ENCODE data around the gene CST3. TPM values are rescaled to one million over a fixed set of nuclear protein-coding genes. Genes with fewer than 3 reads are reported as not detected.
A peak's percentile ranks its signal among the peaks of the same experiment; 100 is the strongest.

CST3 gene
- total RNA-seq, 1 experiment from 2014 or later = 777 TPM

- no peak for DNase-seq
- intact Hi-C loops (cut with micrococcal nuclease; ENCODE audit: unreplicated experiment) = no loop called here
- Histone ChIP-seq H3K36me3 (ENCODE audit: control insufficient read depth, insufficient read depth, low read length) (no peaks in the 10 kb centered on the region), H3K9me3 (no peaks in the 10 kb centered on the region), H3K27me3 (replicated peaks; ENCODE audit: control insufficient read depth, insufficient read depth, low read length) (no peaks in the 10 kb centered on the region), H3K4me1 (peaks cover 37% of the 10 kb centered on the region), H3K4me3 (ENCODE audit: low read depth, low read length) (no peak overlapping the region)
- ChIA-PET POLR2A (no interaction called here), CTCF (interaction anchor here (0.8 kb wide), 1 partner anchor 34 kb away, joined by 6 read pairs; no protein-coding TSS in a partner anchor)
- Mint-ChIP-seq H3K9me3 (ENCODE audit: unreplicated experiment) (no peaks in the 10 kb centered on the region), H3K4me1 (ENCODE audit: low read depth, unreplicated experiment) (peaks cover 8% of the 10 kb centered on the region), H3K4me3 (ENCODE audit: unreplicated experiment) (no peak overlapping the region), H3K27me3 (ENCODE audit: insufficient read depth, unreplicated experiment) (no peaks in the 10 kb centered on the region), H3K27ac (ENCODE audit: unreplicated experiment) (peak overlapping the region; percentile 74), H3K36me3 (ENCODE audit: insufficient read depth, unreplicated experiment) (peaks cover 47% of the 10 kb centered on the region)
- no TSS peak for BruUV-seq (replicated peaks)
- TF ChIP-seq, protein P1, sequence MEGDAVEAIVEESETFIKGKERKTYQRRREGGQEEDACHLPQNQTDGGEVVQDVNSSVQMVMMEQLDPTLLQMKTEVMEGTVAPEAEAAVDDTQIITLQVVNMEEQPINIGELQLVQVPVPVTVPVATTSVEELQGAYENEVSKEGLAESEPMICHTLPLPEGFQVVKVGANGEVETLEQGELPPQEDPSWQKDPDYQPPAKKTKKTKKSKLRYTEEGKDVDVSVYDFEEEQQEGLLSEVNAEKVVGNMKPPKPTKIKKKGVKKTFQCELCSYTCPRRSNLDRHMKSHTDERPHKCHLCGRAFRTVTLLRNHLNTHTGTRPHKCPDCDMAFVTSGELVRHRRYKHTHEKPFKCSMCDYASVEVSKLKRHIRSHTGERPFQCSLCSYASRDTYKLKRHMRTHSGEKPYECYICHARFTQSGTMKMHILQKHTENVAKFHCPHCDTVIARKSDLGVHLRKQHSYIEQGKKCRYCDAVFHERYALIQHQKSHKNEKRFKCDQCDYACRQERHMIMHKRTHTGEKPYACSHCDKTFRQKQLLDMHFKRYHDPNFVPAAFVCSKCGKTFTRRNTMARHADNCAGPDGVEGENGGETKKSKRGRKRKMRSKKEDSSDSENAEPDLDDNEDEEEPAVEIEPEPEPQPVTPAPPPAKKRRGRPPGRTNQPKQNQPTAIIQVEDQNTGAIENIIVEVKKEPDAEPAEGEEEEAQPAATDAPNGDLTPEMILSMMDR (IDR thresholded peaks at IDR 0.05; ENCODE audit: insufficient read depth in 1 of 2, low read depth in 1 of 2, low read length in 1 of 2, severe bottlenecking in 1 of 2, unreplicated experiment in 1 of 2) = no peak
Measured at GRCh38 chr20:23634044-23634801, 3.5 kb downstream of the CST3 start.

- TF ChIP-seq, protein P1 (IDR thresholded peaks at IDR 0.05; ENCODE audit: insufficient read depth in 1 of 2, low read depth in 1 of 2, low read length in 1 of 2, severe bottlenecking in 1 of 2, unreplicated experiment in 1 of 2) = no peak
- Mint-ChIP-seq H3K4me3 (ENCODE audit: unreplicated experiment) (no peak overlapping the region), H3K36me3 (ENCODE audit: insufficient read depth, unreplicated experiment) (peaks cover 54% of the 10 kb centered on the region), H3K9me3 (ENCODE audit: unreplicated experiment) (no peaks in the 10 kb centered on the region), H3K27ac (ENCODE audit: unreplicated experiment) (peak overlapping the region; percentile 74), H3K27me3 (ENCODE audit: insufficient read depth, unreplicated experiment) (no peaks in the 10 kb centered on the region), H3K4me1 (ENCODE audit: low read depth, unreplicated experiment) (peaks cover 8% of the 10 kb centered on the region)
- no peaks in the 10 kb centered on the region for H3K36me3 ChIP-seq (ENCODE audit: control insufficient read depth, insufficient read depth, low read length)
- no peaks in the 10 kb centered on the region for H3K27me3 ChIP-seq (replicated peaks; ENCODE audit: control insufficient read depth, insufficient read depth, low read length)
- ChIA-PET POLR2A (no interaction called here), CTCF (no interaction called here)
- intact Hi-C loops (cut with micrococcal nuclease; ENCODE audit: unreplicated experiment) = no loop called here
- H3K4me3 ChIP-seq (ENCODE audit: low read depth, low read length) = no peak overlapping the region
- no TSS peak for BruUV-seq (replicated peaks)
- H3K9me3 ChIP-seq = no peaks in the 10 kb centered on the region
- H3K4me1 ChIP-seq = peaks cover 38% of the 10 kb centered on the region
- DNase-seq = no peak
Measured at GRCh38 chr20:23632711-23633573, 4.8 kb downstream of the CST3 start.

- Mint-ChIP-seq H3K4me1 (ENCODE audit: low read depth, unreplicated experiment) (peaks cover 8% of the 10 kb centered on the region), H3K4me3 (ENCODE audit: unreplicated experiment) (no peak overlapping the region), H3K36me3 (ENCODE audit: insufficient read depth, unreplicated experiment) (peaks cover 51% of the 10 kb centered on the region), H3K27ac (ENCODE audit: unreplicated experiment) (no peak overlapping the region), H3K9me3 (ENCODE audit: unreplicated experiment) (no peaks in the 10 kb centered on the region), H3K27me3 (ENCODE audit: insufficient read depth, unreplicated experiment) (no peaks in the 10 kb centered on the region)
- peaks cover 38% of the 10 kb centered on the region for H3K4me1 ChIP-seq
- H3K9me3 ChIP-seq = no peaks in the 10 kb centered on the region
- no peaks in the 10 kb centered on the region for H3K36me3 ChIP-seq (ENCODE audit: control insufficient read depth, insufficient read depth, low read length)
- no peak for DNase-seq
- no peak overlapping the region for H3K4me3 ChIP-seq (ENCODE audit: low read depth, low read length)
- BruUV-seq (replicated peaks) = no TSS peak
- ChIA-PET POLR2A (no interaction called here), CTCF (no interaction called here)
- intact Hi-C loops (cut with micrococcal nuclease; ENCODE audit: unreplicated experiment) = no loop called here
- H3K27me3 ChIP-seq (replicated peaks; ENCODE audit: control insufficient read depth, insufficient read depth, low read length) = no peaks in the 10 kb centered on the region
- TF ChIP-seq, protein P1 (IDR thresholded peaks at IDR 0.05; ENCODE audit: insufficient read depth in 1 of 2, low read depth in 1 of 2, low read length in 1 of 2, severe bottlenecking in 1 of 2, unreplicated experiment in 1 of 2) = no peak
Measured at GRCh38 chr20:23631981-23632710, 5.6 kb downstream of the CST3 start.

Data from Caco-2 (cell line).